M059J (cell line): ENCODE data around the gene PAOX. TPM values are rescaled to one million over a fixed set of nuclear protein-coding genes. Genes with fewer than 3 reads are reported as not detected.
"Not testable (repeated sequence)": the region's sequence is repeated elsewhere in the genome, so short reads cannot be mapped to it uniquely, and the experiment has no call there.

Experiments
- DNase-seq: peaks from one replicate; pipeline ENCODE4 v3.0.0-alpha.2; 2012; ENCODE audit warnings: low read depth
- total RNA-seq: library from RNA; depleted of rRNA; stranded (reverse); fragments of >200 nt; shearing (Covaris generic); gene quantifications from 2 replicates; pipeline ENCODE4 v1.2.3, GENCODE V29; 2014

The PAOX gene
- total RNA-seq, 1 experiment from 2014 or later: 4.0 TPM

GRCh38 chr10:133405272-133405671 is 26.2 kb downstream of the PAOX start:
- DNase-seq: no peak

GRCh38 chr10:133405844-133406527 is 26.9 kb downstream of the PAOX start:
- peak; percentile 61 for DNase-seq

- no peak for DNase-seq
Measured at GRCh38 chr10:133411523-133412380, 32.7 kb downstream of the PAOX start.

- DNase-seq: no peak
Measured at GRCh38 chr10:133412381-133412711, 33.3 kb downstream of the PAOX start.

- DNase-seq: not testable (repeated sequence)
Measured at GRCh38 chr10:133414401-133414800, 35.3 kb downstream of the PAOX start.

GRCh38 chr10:133415752-133416151 is 36.7 kb downstream of the PAOX start:
- DNase-seq: no peak

GRCh38 chr10:133418289-133418993 is 39.4 kb downstream of the PAOX start:
- DNase-seq: no peak

GRCh38 chr10:133419211-133419950 is 40.3 kb downstream of the PAOX start:
- no peak for DNase-seq

- DNase-seq: no peak
Measured at GRCh38 chr10:133420028-133420427, 41.0 kb downstream of the PAOX start.

GRCh38 chr10:133420579-133420978 is 41.5 kb downstream of the PAOX start:
- no peak for DNase-seq

GRCh38 chr10:133421336-133422222 is 42.5 kb downstream of the PAOX start:
- no peak for DNase-seq

GRCh38 chr10:133422223-133422806 is 43.3 kb downstream of the PAOX start:
- no peak for DNase-seq

GRCh38 chr10:133422807-133423771 is 44.0 kb downstream of the PAOX start:
- DNase-seq: no peak

GRCh38 chr10:133424102-133424501 is 45.0 kb downstream of the PAOX start:
- DNase-seq: not testable (repeated sequence)

GRCh38 chr10:133424601-133425000 is 45.5 kb downstream of the PAOX start, which contains the start of gene SPRN:
Gene SPRN, minus strand, starts transcription at chr10:133424625. Its CDS starts 944 bp downstream, at chr10:133423681.
- DNase-seq: not testable (repeated sequence)

GRCh38 chr10:133429571-133429970 is 50.5 kb downstream of the PAOX start:
- DNase-seq: not testable (repeated sequence)

- not testable (repeated sequence) for DNase-seq
Measured at GRCh38 chr10:133431888-133432613, 53.0 kb downstream of the PAOX start.

- DNase-seq: not testable (repeated sequence)
Measured at GRCh38 chr10:133432789-133433188, 53.7 kb downstream of the PAOX start.
